Measurements from ENCODE around the gene EEFSEC.

Gene EEFSEC

DNA sequence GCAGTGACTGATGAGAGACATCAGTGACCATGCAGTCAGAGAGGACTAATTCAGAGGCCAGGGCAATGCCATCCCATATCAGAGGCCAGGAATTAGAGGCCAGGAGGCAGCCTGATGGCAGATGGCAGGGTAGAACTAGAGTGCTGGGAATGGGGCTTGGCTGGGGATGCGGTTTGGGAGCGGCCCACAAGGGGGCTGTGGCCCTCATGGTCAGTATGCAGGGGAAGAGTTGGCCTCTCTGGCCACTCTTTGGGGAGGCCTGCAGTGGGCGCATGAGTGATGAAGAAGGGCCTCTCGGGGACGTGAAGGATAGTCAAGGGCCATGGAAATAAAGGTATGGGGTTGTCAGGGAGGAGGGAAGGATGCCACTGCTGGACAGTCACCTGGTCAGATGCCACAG lies 101.7 kb downstream of the EEFSEC start:
- no peak overlapping the region for H3K27ac ChIP-seq
- TF ChIP-seq ZFX (IDR thresholded peaks at IDR 0.05; ENCODE audit: borderline replicate concordance) = no peak
- TF ChIP-seq, protein P1, sequence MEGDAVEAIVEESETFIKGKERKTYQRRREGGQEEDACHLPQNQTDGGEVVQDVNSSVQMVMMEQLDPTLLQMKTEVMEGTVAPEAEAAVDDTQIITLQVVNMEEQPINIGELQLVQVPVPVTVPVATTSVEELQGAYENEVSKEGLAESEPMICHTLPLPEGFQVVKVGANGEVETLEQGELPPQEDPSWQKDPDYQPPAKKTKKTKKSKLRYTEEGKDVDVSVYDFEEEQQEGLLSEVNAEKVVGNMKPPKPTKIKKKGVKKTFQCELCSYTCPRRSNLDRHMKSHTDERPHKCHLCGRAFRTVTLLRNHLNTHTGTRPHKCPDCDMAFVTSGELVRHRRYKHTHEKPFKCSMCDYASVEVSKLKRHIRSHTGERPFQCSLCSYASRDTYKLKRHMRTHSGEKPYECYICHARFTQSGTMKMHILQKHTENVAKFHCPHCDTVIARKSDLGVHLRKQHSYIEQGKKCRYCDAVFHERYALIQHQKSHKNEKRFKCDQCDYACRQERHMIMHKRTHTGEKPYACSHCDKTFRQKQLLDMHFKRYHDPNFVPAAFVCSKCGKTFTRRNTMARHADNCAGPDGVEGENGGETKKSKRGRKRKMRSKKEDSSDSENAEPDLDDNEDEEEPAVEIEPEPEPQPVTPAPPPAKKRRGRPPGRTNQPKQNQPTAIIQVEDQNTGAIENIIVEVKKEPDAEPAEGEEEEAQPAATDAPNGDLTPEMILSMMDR (IDR thresholded peaks at IDR 0.05) = no peak

DNA sequence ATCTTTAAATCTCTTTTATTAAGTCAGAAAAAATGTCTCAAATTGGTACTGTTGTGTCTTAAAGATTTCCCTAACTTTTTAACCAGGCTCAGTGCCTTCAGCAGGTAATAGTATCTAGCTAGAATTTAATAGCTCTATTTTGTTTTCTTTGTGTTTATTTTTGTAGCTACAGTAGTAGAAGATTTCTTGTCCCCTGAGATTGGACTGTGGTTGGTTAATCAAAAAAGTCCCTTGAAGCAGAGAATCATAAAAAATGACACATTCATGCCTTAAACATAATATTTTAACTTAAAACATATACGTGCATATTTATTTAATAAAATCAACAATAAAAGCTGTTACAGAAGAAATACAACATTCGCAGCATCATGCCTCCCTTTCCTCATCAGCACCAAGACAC lies 102.8 kb downstream of the EEFSEC start:
- no peak for TF ChIP-seq ZFX (IDR thresholded peaks at IDR 0.05; ENCODE audit: borderline replicate concordance)
- TF ChIP-seq, protein P1 (IDR thresholded peaks at IDR 0.05) = no peak
- no peak overlapping the region for H3K27ac ChIP-seq

DNA sequence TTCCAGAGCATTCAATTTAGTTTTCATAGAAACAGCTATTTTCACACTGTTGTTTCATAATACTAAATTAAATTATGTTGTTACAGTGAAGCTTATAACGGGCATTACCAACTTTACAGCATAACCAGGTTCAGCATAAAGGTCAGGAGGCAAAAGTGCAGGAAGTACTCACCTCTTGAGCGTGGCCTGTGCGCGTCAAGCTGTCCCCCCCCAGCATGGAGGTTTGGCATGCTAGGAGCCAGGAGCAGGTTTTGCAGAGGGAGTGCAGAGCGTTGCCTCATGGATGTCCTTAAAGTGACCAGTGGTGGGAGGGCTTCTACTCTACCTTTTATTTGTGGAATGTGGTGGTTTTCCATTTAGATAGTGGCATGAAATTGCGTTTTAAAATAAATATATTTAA lies 104.4 kb downstream of the EEFSEC start:
- H3K27ac ChIP-seq = no peak overlapping the region
- TF ChIP-seq ZFX (IDR thresholded peaks at IDR 0.05; ENCODE audit: borderline replicate concordance) = no peak
- TF ChIP-seq, protein P1 (IDR thresholded peaks at IDR 0.05) = no peak

DNA sequence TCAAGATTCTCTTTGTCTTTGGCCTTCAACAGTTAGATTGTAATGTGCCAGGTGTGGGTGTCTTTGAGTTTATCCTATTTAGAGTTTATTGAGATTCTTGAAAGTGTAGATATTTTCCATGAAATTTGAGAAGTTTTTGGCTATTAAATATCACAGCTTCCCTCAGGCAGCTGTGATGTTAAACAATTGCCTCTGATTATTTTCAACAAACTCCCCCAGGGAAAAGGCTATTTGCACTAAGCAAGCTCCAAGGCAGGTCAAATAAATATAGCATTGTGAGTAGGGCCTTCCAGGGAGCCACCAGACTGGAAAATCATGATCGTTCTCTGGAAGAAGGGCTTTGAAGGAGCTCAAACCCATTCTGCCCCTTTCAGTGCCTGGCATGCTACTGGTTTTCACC lies 107.0 kb downstream of the EEFSEC start:
- TF ChIP-seq, protein P1 (IDR thresholded peaks at IDR 0.05) = no peak
- no peak for TF ChIP-seq ZFX (IDR thresholded peaks at IDR 0.05; ENCODE audit: borderline replicate concordance)
- H3K27ac ChIP-seq = no peak overlapping the region

DNA sequence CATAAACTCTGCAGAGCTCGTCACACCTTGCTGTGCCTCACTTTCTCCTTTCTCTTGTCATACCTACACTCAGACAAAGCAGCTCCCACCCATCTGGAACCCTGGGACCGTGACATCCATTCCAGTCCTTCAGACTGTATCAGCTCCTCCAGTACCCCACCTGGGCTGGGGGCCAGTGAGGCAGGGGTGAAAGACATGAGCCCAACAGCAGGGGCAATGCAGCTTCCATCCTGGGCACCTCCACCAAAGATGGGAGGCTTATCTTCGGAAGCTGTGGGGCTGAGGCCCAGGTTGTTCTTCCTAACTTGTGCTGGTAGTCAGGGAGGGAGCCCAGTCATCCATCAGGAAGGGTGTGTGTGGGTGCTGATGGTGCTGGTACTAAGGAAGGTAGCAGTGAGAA lies 109.2 kb downstream of the EEFSEC start:
- no peak overlapping the region for H3K27ac ChIP-seq
- TF ChIP-seq, protein P1 (IDR thresholded peaks at IDR 0.05) = no peak
- no peak for TF ChIP-seq ZFX (IDR thresholded peaks at IDR 0.05; ENCODE audit: borderline replicate concordance)

DNA sequence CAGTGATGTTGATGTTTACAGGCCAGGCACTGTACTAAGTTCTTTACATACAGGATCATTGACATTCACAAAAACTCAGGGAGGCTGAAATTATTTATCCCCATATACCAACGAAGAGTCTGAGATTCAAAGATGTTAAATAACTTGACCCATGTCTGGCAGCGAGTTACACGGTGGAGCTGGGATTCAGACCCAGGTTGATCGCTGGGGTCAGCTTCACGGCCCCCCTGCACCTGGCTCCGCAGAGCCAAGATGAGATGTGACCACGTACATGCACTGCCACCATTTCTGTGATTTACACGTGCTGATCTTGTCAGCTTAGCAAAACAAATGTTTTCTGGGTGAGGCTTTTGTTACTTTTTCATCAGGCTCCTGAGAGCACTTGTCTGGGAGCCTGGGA lies 109.8 kb downstream of the EEFSEC start:
- no peak overlapping the region for H3K27ac ChIP-seq
- no peak for TF ChIP-seq ZFX (IDR thresholded peaks at IDR 0.05; ENCODE audit: borderline replicate concordance)
- TF ChIP-seq, protein P1 (IDR thresholded peaks at IDR 0.05) = no peak

DNA sequence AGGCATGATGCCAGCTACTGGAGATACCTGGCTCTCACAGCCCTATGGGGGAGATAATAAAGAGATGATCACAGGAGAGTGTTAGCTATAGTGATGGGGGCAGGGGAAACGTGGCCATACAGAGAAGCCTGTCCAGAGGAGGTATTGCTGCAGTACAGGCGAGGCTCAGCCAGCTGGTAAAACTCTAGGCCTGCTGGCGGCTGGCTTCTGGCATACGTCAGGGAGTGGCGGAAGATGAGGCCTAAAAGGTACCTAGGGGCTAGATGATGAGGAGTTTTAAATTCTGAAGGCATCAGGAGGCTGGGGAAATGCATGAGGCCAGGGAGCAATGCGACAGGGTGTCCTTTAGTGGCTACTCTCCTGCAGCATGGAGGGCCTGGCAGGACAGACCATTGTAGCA lies 110.7 kb downstream of the EEFSEC start:
- TF ChIP-seq ZFX (IDR thresholded peaks at IDR 0.05; ENCODE audit: borderline replicate concordance) = no peak
- H3K27ac ChIP-seq = no peak overlapping the region

DNA sequence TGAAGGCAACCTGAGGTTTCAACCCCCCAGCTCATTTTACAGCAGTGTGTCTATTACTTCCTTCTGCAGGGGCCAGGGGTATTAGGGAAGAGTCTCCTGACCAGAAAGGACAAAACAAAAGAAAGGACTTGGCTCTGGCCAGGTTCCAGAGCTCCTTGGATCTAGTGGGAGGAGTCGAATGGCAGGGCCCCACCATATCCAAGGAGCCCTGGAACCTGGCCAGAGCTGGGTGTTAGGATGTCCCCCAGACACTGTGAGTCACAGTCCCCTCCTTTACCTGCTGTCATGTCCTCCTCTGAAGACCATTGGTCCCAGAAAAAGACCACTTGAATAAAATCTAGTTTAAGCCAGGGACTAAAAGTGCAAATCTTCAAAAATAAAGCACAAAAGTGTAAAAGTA lies 113.2 kb downstream of the EEFSEC start:
- H3K27ac ChIP-seq = no peak overlapping the region

More for the DNA sequence above, 113.2 kb downstream of the EEFSEC start:
- TF ChIP-seq, protein P1 (IDR thresholded peaks at IDR 0.05) = no peak
- TF ChIP-seq ZFX (IDR thresholded peaks at IDR 0.05; ENCODE audit: borderline replicate concordance) = no peak
